Omental fat pad (tissue), 4 donors: Measurements from ENCODE around the gene TNFRSF25. TPM values are rescaled to one million over a fixed set of nuclear protein-coding genes. Genes with fewer than 3 reads are reported as not detected.

Source experiments
- ATAC-seq: fragments of 150-250 bp; one replicate; pipeline ENCODE4 v1.9.1; 2016; ENCODE audit warnings: mild to moderate bottlenecking, moderate library complexity; ENCODE audit not compliant: low FRiP score
- DNase-seq: peaks from one replicate; pipeline ENCODE4 v3.0.0-alpha.2; 2019; ENCODE audit warnings: low spot score
- CTCF ChIP-seq, 3 donors: fragments of 450-650 bp; IDR thresholded peaks; one replicate each; pipeline ENCODE4 v1.5.1; 2016 to 2017; ENCODE audit warnings: antibody characterized with exemption in 3 of 3, mild to moderate bottlenecking in 3 of 3, moderate library complexity in 2 of 3
- small RNA-seq: library from RNA; depleted of rRNA; stranded (forward); fragments of <200 nt; gene quantifications from one replicate; pipeline ENCODE3, GENCODE V24; 2016
- total RNA-seq, 4 donors: library from RNA; depleted of rRNA; stranded (reverse); fragments of >200 nt; gene quantifications; one replicate each; pipeline ENCODE4 v1.1.0, GENCODE V29; 2016

The TNFRSF25 gene
- total RNA-seq, 4 donors from 2014 or later, result 4.4 to 25.5 (median 6.6) TPM

GRCh38 chr1:6416295-6416656 is 49.7 kb downstream of the TNFRSF25 start:
- DNase-seq (no peak), ATAC-seq (no peak)
- TF ChIP-seq CTCF (IDR thresholded peaks at IDR 0.05), result no peak

DNA sequence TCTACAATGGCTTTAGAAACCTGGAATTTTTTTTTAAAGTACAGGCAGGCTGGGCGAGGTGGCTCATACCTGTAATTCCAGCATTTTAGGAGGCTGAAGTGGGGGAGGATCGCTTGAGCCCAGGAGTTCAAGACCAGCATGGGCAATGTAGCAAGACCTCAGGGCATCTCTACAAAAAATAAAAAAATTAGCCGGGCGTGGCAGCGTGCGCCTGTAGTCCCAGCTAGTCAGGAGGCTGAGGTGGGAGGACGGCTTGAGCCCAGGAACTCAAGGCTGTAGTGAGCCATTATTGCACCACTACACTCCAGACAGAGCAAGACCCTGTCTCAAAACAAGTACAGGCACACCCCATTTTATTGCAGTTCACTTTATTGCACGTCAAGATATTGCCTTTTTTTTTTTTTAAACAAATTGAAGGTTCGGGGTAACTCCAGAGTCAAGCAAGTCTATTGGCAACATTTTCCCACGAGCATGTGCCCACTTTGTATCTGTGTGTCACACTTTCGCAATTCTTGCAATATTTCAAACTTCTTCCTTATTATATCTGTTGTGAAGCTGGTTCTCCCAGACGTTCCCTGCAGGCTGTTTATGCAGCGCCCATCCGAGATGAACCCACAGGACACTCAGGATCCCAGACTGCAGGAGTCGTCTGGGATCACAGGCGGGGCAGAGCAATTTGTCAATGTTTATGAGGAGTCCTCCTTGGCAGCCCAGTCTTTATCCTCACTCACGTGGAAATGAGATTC is 50.9 kb downstream of the TNFRSF25 start:
- no peak for ATAC-seq
- DNase-seq, result no peak
- TF ChIP-seq CTCF (IDR thresholded peaks at IDR 0.05), result no peak

DNA sequence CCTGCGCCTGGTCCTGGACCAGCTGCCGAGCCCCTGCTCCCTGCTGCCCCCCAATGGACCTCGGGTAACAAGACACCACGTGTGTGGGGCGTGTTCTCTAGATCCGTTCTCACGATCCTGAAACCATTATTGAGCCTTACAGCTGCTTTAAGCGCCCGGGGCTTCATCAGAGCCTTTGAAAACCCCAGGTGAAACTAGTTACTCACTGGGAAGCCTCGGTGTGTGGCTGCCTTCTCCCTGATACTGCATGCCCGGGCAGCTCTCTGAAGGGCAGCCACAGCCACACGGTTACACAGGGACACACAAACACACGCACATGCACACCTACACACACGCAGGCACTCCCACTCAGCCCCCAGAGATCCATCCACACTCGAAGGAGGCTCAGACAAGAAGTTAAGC is 51.5 kb downstream of the TNFRSF25 start:
- DNase-seq, result no peak
- no peak for ATAC-seq

DNA sequence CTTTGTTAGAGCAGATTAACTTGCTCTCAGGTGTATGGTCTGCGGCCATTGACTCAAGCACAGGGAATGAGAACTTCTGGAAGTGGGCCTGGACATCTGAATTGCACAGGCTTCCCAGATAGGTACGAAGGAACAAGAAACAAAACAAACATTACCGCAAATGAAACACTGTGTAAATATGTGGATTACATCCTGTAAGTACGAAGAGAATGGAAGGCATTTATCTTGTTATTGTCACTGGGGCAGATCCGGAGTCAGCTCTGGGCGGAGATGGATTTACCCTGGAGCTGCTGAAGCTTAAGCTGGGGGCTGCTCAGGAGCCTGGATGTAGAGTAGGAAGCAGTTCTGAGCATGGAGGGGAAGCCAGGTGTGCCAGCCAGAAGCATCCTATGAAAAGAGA is 53.1 kb downstream of the TNFRSF25 start:
- ATAC-seq (no peak), DNase-seq (no peak)
- TF ChIP-seq CTCF (IDR thresholded peaks at IDR 0.05), result no peak

More for the DNA sequence above, 51.5 kb downstream of the TNFRSF25 start:
- no peak for TF ChIP-seq CTCF (IDR thresholded peaks at IDR 0.05)

Small RNA genes lying within 50 kb of the gene (small RNA-seq; reads per million reads assigned to genes)
- not detected for gene MIR4252

Other genes with a start within 250 kb of the TNFRSF25 start
- 10 to 100 TPM; 47.7 to 70.2 (median 57.3) TPM for gene ICMT, start 230.2 kb downstream of the TNFRSF25 start, total RNA-seq
- gene HES3, start 222.0 kb downstream of the TNFRSF25 start, total RNA-seq, result not detected
- 10 to 100 TPM; 10.9 to 19.8 (median 14.3) TPM for gene GPR153, start 205.1 kb downstream of the TNFRSF25 start, total RNA-seq
- gene ACOT7, start 72.4 kb downstream of the TNFRSF25 start, total RNA-seq, result 10 to 100 TPM in 2 of 4 donors, 1 to 10 TPM in 2; 7.4 to 16.7 (median 9.2) TPM
- gene HES2, start 46.3 kb downstream of the TNFRSF25 start, total RNA-seq, result under 1 TPM in 1 of 4 donors, not detected in 3; 0.12 TPM
- gene ESPN, start 41.4 kb downstream of the TNFRSF25 start, total RNA-seq, result under 1 TPM in 1 of 4 donors, not detected in 3; 0.12 TPM
- 10 to 100 TPM in 1 of 4 donors, 1 to 10 TPM in 3; 6.6 to 24.6 (median 7.9) TPM for gene PLEKHG5, start 25.5 kb upstream of the TNFRSF25 start, total RNA-seq
- gene NOL9, start 88.3 kb upstream of the TNFRSF25 start, total RNA-seq, result 10 to 100 TPM; 18.2 to 45.2 (median 24.7) TPM
- gene TAS1R1, start 89.1 kb upstream of the TNFRSF25 start, total RNA-seq, result under 1 TPM in 1 of 4 donors, not detected in 3; 0.19 TPM
- 10 to 100 TPM in 3 of 4 donors, 1 to 10 TPM in 1; 9.9 to 19.2 (median 13.4) TPM for gene ZBTB48, start 113.8 kb upstream of the TNFRSF25 start, total RNA-seq
- 10 to 100 TPM; 48.3 to 98.5 (median 57.0) TPM for gene KLHL21, start 136.7 kb upstream of the TNFRSF25 start, total RNA-seq
- gene PHF13, start 147.6 kb upstream of the TNFRSF25 start, total RNA-seq, result 10 to 100 TPM in 3 of 4 donors, 1 to 10 TPM in 1; 8.6 to 15.1 (median 14.7) TPM
- gene THAP3, start 158.7 kb upstream of the TNFRSF25 start, total RNA-seq, result 10 to 100 TPM; 11.6 to 35.0 (median 23.2) TPM
- 10 to 100 TPM; 26.2 to 50.9 (median 30.5) TPM for gene DNAJC11, start 235.6 kb upstream of the TNFRSF25 start, total RNA-seq